ENCODE data around the gene RYR3. TPM values are rescaled to one million over a fixed set of nuclear protein-coding genes. Genes with fewer than 3 reads are reported as not detected.

Gene RYR3
- total RNA-seq, 1 donor from 2014 or later = 2.2 TPM

DNA sequence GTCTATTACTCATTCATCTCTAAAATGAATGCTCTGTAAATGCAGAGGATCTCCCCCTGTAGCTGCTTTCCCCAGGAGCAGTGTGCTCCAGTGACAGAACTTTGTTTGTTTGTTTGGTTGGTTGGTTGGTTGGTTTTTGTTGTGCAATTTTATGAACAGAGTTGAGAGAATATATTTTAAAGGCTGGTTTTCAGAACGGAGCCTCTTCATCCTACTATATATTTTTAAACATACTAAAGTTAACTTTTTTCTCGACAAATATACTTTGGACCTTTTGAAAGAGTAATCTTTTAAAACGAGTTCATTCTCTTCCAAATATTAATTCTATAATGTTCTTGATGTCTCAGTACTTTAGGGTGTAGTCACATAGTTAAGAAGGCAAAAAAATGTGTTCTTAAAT is 20.2 kb downstream of the RYR3 start:
- no peak for DNase-seq (ENCODE audit: extremely low spot score, unreplicated experiment)
- TF ChIP-seq, protein P1, sequence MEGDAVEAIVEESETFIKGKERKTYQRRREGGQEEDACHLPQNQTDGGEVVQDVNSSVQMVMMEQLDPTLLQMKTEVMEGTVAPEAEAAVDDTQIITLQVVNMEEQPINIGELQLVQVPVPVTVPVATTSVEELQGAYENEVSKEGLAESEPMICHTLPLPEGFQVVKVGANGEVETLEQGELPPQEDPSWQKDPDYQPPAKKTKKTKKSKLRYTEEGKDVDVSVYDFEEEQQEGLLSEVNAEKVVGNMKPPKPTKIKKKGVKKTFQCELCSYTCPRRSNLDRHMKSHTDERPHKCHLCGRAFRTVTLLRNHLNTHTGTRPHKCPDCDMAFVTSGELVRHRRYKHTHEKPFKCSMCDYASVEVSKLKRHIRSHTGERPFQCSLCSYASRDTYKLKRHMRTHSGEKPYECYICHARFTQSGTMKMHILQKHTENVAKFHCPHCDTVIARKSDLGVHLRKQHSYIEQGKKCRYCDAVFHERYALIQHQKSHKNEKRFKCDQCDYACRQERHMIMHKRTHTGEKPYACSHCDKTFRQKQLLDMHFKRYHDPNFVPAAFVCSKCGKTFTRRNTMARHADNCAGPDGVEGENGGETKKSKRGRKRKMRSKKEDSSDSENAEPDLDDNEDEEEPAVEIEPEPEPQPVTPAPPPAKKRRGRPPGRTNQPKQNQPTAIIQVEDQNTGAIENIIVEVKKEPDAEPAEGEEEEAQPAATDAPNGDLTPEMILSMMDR (conservative IDR thresholded peaks at IDR 0.05) = no peak
- Mint-ChIP-seq H3K36me3 (no peaks in the 10 kb centered on the region), H3K27ac (no peak overlapping the region), H3K4me1 (ENCODE audit: unreplicated experiment) (no peaks in the 10 kb centered on the region), H3K4me3 (no peak overlapping the region), H3K27me3 (peaks cover 52% of the 10 kb centered on the region), H3K9me3 (no peaks in the 10 kb centered on the region)

DNA sequence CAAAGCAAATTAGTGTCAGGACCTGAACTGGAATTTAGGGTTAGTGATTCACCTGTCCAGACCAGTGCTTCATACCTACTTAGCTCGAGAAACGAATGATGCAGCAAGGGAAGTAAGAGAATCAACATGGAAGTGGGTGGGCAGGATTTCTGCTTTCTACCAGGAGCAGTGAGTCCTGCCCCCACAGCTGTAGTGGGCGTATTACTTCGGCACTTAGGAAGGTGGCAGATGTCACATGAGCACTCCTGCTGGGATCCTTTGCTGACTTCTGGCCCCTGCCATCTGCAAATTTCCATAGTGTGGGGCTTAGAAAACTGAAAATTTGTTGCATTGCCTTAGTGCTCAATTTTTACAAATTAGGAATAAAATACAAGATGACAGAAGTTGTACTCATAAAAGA is 31.2 kb downstream of the RYR3 start:
- no peaks in the 10 kb centered on the region for H3K36me3 Mint-ChIP-seq
- no peak overlapping the region for H3K4me3 Mint-ChIP-seq
- no peaks in the 10 kb centered on the region for H3K4me1 Mint-ChIP-seq (ENCODE audit: unreplicated experiment)
- H3K27ac Mint-ChIP-seq = no peak overlapping the region
- no peaks in the 10 kb centered on the region for H3K27me3 Mint-ChIP-seq
- DNase-seq (ENCODE audit: extremely low spot score, unreplicated experiment) = no peak
- H3K9me3 Mint-ChIP-seq = no peaks in the 10 kb centered on the region
- TF ChIP-seq, protein P1 (conservative IDR thresholded peaks at IDR 0.05) = no peak

DNA sequence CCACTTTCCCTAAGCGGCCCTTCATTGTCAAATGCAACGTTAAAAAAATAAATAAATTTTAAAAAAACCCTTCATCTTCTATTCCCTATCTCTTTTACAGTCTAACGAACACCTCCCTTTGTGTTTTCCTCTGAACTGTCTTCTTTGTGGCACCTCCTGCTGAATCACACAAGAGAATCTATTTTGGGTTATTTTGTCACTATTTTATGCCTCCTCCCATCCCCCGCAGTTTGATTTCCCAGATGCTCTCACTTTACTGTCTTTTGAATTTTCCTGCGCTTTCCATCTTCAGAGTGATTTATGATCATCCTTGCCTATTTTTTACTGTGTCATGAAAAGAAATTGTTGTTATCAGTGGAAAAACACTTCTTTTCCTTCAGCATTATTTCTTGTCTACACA is 32.5 kb downstream of the RYR3 start:
- Mint-ChIP-seq H3K9me3 (no peaks in the 10 kb centered on the region), H3K27me3 (no peaks in the 10 kb centered on the region), H3K4me3 (no peak overlapping the region), H3K27ac (no peak overlapping the region), H3K4me1 (ENCODE audit: unreplicated experiment) (no peaks in the 10 kb centered on the region), H3K36me3 (no peaks in the 10 kb centered on the region)
- TF ChIP-seq, protein P1 (conservative IDR thresholded peaks at IDR 0.05) = no peak
- no peak for DNase-seq (ENCODE audit: extremely low spot score, unreplicated experiment)

DNA sequence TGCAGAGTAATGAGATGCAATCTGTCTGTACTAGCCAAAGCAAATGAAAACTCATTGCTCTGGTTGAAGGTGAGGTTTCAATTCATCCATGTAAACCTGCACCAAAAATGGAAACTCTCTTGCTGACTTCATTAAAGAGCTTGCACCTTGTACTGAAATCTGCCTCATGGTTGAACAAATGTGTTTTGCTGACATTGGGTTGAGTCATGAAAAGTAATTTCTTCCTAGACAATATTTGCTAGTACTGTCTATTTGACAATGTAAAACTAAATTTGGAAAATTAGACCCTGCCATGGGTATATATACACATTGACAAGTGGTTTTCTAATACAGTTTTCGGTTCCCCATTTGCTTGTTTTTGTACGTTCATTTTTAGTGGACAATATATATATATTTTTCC is 33.3 kb downstream of the RYR3 start:
- Mint-ChIP-seq H3K4me3 (no peak overlapping the region), H3K27me3 (no peaks in the 10 kb centered on the region), H3K4me1 (ENCODE audit: unreplicated experiment) (no peaks in the 10 kb centered on the region), H3K36me3 (no peaks in the 10 kb centered on the region), H3K27ac (no peak overlapping the region), H3K9me3 (no peaks in the 10 kb centered on the region)
- TF ChIP-seq, protein P1 (conservative IDR thresholded peaks at IDR 0.05) = no peak
- no peak for DNase-seq (ENCODE audit: extremely low spot score, unreplicated experiment)

DNA sequence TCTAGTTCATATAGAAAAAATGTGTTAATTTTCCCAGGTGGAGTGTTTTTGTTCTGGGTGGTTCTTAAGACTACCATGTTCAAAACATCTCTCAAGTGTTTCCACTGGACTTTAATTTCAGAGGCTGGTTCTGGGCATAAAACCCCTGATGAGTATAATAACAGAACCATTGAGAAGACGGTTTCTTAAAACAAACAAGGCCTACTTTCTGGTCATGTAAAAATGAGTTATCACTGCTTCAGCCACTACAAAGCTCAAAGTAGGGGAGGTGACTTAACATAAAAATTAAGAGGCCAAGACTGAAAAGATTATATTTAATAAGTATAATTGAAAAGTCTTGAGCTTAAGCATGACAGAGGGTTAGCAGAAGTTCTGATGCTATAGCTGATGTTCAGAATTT is 33.8 kb downstream of the RYR3 start:
- Mint-ChIP-seq H3K27ac (no peak overlapping the region), H3K4me1 (ENCODE audit: unreplicated experiment) (no peaks in the 10 kb centered on the region), H3K27me3 (no peaks in the 10 kb centered on the region), H3K36me3 (no peaks in the 10 kb centered on the region), H3K9me3 (no peaks in the 10 kb centered on the region), H3K4me3 (no peak overlapping the region)
- DNase-seq (ENCODE audit: extremely low spot score, unreplicated experiment) = no peak
- TF ChIP-seq, protein P1 (conservative IDR thresholded peaks at IDR 0.05) = no peak

DNA sequence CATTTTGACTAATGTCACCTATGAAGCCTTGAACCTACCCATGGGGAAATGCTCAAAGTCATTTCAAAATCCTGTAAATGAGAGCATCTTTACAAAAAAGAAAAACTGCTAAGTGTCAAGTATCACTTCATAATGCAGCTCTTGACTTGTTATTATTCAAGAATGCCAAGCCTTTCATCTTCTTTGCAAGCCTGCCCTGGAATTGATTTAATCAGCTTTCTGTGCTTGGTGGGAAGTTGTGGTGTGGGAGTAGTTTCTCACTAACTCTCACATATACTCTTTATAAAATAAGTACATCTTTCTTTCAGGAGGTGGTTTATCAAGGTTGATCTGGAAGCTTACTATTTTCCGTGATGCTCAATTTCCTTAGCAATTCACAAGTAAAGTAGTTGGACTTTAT is 43.6 kb downstream of the RYR3 start:
- no peak overlapping the region for H3K4me3 Mint-ChIP-seq
- H3K9me3 Mint-ChIP-seq = no peaks in the 10 kb centered on the region
- DNase-seq (ENCODE audit: extremely low spot score, unreplicated experiment) = no peak
- H3K27me3 Mint-ChIP-seq = peaks cover 5% of the 10 kb centered on the region
- no peaks in the 10 kb centered on the region for H3K36me3 Mint-ChIP-seq
- H3K27ac Mint-ChIP-seq = no peak overlapping the region
- H3K4me1 Mint-ChIP-seq (ENCODE audit: unreplicated experiment) = no peaks in the 10 kb centered on the region
- TF ChIP-seq, protein P1 (conservative IDR thresholded peaks at IDR 0.05) = no peak

All from type B pancreatic cell (in vitro differentiated cells).